ENCODE measurements around the gene DGKB.

- TF ChIP-seq CTCF (IDR thresholded peaks at IDR 0.05; ENCODE audit: control extremely low read depth in 1 of 3, insufficient read depth in 1 of 3, low read depth in 1 of 3, low read length in 3 of 3) (no peak), SIRT6 (IDR thresholded peaks at IDR 0.05; ENCODE audit: low read length) (no peak), YY1 (IDR thresholded peaks at IDR 0.05; ENCODE audit: low read depth, low read length) (no peak), EZH2 (IDR thresholded peaks at IDR 0.05; ENCODE audit: low read depth, low read length, severe bottlenecking) (no peak), TAF1 (IDR thresholded peaks at IDR 0.05; ENCODE audit: low read depth, low read length) (no peak), HDAC2 (IDR thresholded peaks at IDR 0.05; ENCODE audit: borderline replicate concordance in 1 of 2, low read depth in 2 of 2, low read length in 2 of 2) (no peak), RNF2 (IDR thresholded peaks at IDR 0.05; ENCODE audit: borderline replicate concordance, low read depth, low read length, missing control alignments, poor library complexity, severe bottlenecking) (no peak), JUND (IDR thresholded peaks at IDR 0.05; ENCODE audit: low read length) (no peak), EP300 (IDR thresholded peaks at IDR 0.05; ENCODE audit: borderline replicate concordance in 1 of 2, low read depth in 2 of 2, low read length in 2 of 2) (no peak), POLR2A (IDR thresholded peaks at IDR 0.05; ENCODE audit: control extremely low read depth in 1 of 2, low read depth in 2 of 2, low read length in 2 of 2) (no peak)
Measured at GRCh38 chr7:14583518-14583917, 319.0 kb downstream of the DGKB start.

All from H1 (cell line).